HCT116 (cell line): ENCODE measurements around the gene MAP4K1.

Experiments
- EZH2 ChIP-seq: fragments of 200-600 bp; sonication (generic); IDR thresholded peaks from 2 replicates; pipeline ENCODE4 v1.6.1; 2017; ENCODE audit warnings: antibody characterized with exemption, mixed run types
- EZH2phosphoT487 ChIP-seq: fragments of 200-600 bp; IDR thresholded peaks from 2 replicates; pipeline ENCODE4 v1.6.1; 2018; ENCODE audit warnings: antibody characterized with exemption, borderline replicate concordance

DNA sequence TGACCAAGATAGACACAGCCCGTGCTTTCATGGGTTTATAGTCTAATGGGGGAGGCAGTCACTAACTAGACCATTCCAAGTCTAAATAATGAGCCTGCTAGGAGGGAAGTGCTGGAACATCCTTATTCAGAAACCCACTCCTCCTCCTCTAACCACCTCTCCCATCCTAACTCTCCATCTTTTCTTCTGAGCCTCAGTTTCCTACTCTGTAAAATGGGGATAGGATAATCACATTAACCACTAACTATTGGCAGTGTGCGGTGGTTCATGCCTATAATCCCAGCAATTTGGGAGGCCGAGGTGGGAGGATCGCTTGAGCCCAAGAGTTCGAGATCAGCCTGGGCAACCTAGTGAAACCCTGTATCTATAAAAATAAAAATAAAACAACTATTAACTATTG, 68.7 kb downstream of the MAP4K1 start:
- no peak for TF ChIP-seq EZH2phosphoT487
- no peak for TF ChIP-seq EZH2
